ENCODE data around the gene CDKAL1. TPM values are rescaled to one million over a fixed set of nuclear protein-coding genes. Genes with fewer than 3 reads are reported as not detected.

CDKAL1 gene
- total and polyA plus RNA-seq, 10 of the 15 experiments (the other 5 are each of a cell fraction or from before 2014, with no cell fraction given) = 10.7 to 26.9 (median 17.3) TPM

GRCh38 chr6:20997143-20997769 lies 463.0 kb downstream of the CDKAL1 start:
- ChIA-PET CTCF (interaction anchor here (1.9 kb wide), 1 partner anchor 8 kb away, joined by 4 read pairs; no protein-coding TSS in a partner anchor), POLR2A (interaction anchor here (0.6 to 1.5 kb wide), 3 partner anchors 20 to 58 kb away, joined by 4 to 5 read pairs (median 5); no protein-coding TSS in a partner anchor), SMC1A (ENCODE audit: uncharacterized antibody, unreplicated experiment) (interaction anchor here (0.7 to 3.0 kb wide), 19 partner anchors 9 to 433 kb away, joined by 3 to 10 read pairs (median 4); no protein-coding TSS in a partner anchor), RAD21 (ENCODE audit: unreplicated experiment) (interaction anchor here (0.5 to 2.8 kb wide), 8 partner anchors 13 to 1824 kb away, joined by 3 to 20 read pairs (median 4); no protein-coding TSS in a partner anchor)
- Histone ChIP-seq H3K9me3 (replicated peaks; ENCODE audit: control insufficient read depth, insufficient read depth, low read length) (no peaks in the 10 kb centered on the region; the same call in 2 of the 3 replicates), H3K27ac (ENCODE audit: control insufficient read depth, insufficient read depth) (peak overlapping the region; percentile 24; the same call in 1 of the 2 replicates), H3K9ac (ENCODE audit: control insufficient read depth, insufficient read depth, low read length) (no peak overlapping the region), H3K36me3 (ENCODE audit: control insufficient read depth in 2 of 2, insufficient read depth in 2 of 2, low read length in 1 of 2) (no peaks in the 10 kb centered on the region; a peak in 1 of 4 replicates), H3K4me2 (ENCODE audit: control insufficient read depth, insufficient read depth) (peak overlapping the region; percentile 54), H3K4me3 (no peak overlapping the region), H3K79me2 (ENCODE audit: control insufficient read depth, insufficient read depth, low read length) (no peaks in the 10 kb centered on the region), H3K27me3 (replicated peaks in 1 of 2; ENCODE audit: control insufficient read depth in 2 of 2, insufficient read depth in 2 of 2, low read length in 1 of 2) (no peaks in the 10 kb centered on the region), H4K20me1 (ENCODE audit: control insufficient read depth, insufficient read depth) (no peaks in the 10 kb centered on the region), H3K4me1 (ENCODE audit: control insufficient read depth, insufficient read depth, low read length) (peaks cover 9% of the 10 kb centered on the region), H2AFZ (ENCODE audit: control insufficient read depth, low read depth, low read length) (no peak overlapping the region)
- intact Hi-C loops (cut with micrococcal nuclease; ENCODE audit: unreplicated experiment) = no loop called here
- no TSS peak for BruUV-seq (replicated peaks)
- 20% methylated on average over 3 of the region's 3 CpGs for WGBS (ENCODE audit: insufficient coverage, insufficient replicate concordance, low lambda C conversion rate, missing lambda C conversion rate)
- in situ Hi-C loops (cut with MboI) = no loop called here
- ATAC-seq = peak; percentile 73
- DNase-seq (ENCODE audit: low read depth, low spot score) = no peak
- FAIRE-seq = no peak
- TF ChIP-seq CBX5 (IDR thresholded peaks at IDR 0.05; ENCODE audit: low read depth) (no peak), CUX1 (IDR thresholded peaks at IDR 0.05; ENCODE audit: insufficient replicate concordance, low read depth, low read length) (peak; percentile 29), CEBPB (IDR thresholded peaks at IDR 0.05; ENCODE audit: borderline replicate concordance in 1 of 2, low read depth in 2 of 2, low read length in 2 of 2) (no peak), SIN3A (IDR thresholded peaks at IDR 0.05; ENCODE audit: low read depth, low read length) (no peak), ATF7 (IDR thresholded peaks at IDR 0.05; ENCODE audit: low read depth) (peak; percentile 49; the same call in 1 of the 2 replicates), TAF1 (IDR thresholded peaks at IDR 0.05; ENCODE audit: borderline replicate concordance, low read depth, low read length) (no peak), USF1 (IDR thresholded peaks at IDR 0.05; ENCODE audit: borderline replicate concordance, extremely low read length, insufficient read depth, low read depth, low read length) (no peak), ATF2 (IDR thresholded peaks at IDR 0.05; ENCODE audit: low read length) (no peak), RUNX3 (IDR thresholded peaks at IDR 0.05; ENCODE audit: low read length) (no peak), ZNF687 (IDR thresholded peaks at IDR 0.05) (no peak), MTA2 (IDR thresholded peaks at IDR 0.05; ENCODE audit: low read depth) (peak; percentile 30; the same call in 1 of the 2 replicates)
